ENCODE measurements around the gene SUN5.

DNA sequence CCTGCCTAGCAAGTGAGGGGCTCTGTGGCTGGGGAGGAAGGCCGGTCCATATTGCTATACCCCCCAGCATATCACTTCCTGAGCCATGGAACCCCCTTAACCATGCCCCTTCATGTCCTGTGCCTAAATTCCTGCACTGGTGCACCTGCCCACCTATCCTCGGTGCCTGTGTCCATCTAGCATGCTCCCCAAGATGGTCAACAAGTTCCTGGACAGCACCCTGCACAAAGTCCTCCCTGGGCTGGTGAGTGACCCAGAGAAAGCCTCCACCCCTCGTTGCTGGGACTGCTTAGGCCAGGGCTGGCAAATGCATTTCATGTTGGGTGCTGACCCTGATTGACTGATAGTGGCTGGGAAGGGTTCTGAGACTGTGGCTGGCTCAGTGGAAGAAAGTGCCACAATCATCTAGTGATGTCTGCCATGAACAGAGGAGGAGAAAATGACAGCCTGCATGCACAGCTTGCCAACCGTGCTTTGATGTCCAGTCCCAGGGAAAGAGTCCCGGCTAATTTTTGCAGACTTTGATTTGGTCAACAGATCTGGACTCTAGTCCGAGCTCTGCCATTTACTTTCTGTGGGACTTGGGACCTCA lies 30.8 kb upstream of the SUN5 start:
- TF ChIP-seq POLR2A (IDR thresholded peaks at IDR 0.05; ENCODE audit: low read length), result no peak
- no peak for TF ChIP-seq GATA1 (IDR thresholded peaks at IDR 0.05; ENCODE audit: low read depth, low read length)

Data from erythroblast (primary cell).